A172 (cell line): ENCODE measurements around the gene SLC26A5. TPM values are rescaled to one million over a fixed set of nuclear protein-coding genes. Genes with fewer than 3 reads are reported as not detected.
"Not testable (repeated sequence)": the region's sequence is repeated elsewhere in the genome, so short reads cannot be mapped to it uniquely, and the experiment has no call there.

Experiments
- DNase-seq: peaks from one replicate; pipeline ENCODE4 v3.0.0-alpha.2; 2015; ENCODE audit warnings: low spot score
- total RNA-seq: library from RNA; depleted of rRNA; stranded (reverse); fragments of >200 nt; shearing (Covaris generic); gene quantifications from 2 replicates; pipeline ENCODE4 v1.2.3, GENCODE V29; 2014; rRNA removed

The SLC26A5 gene
- not detected in 2 replicates for total RNA-seq

- no peak for DNase-seq
Measured at GRCh38 chr7:103446049-103446520, at the start of gene SLC26A5. SLC26A5 (minus strand) TSS chr7:103446207; CDS start chr7:103421514, 24,693 bp downstream.

GRCh38 chr7:103487419-103487818 is 41.4 kb upstream of the SLC26A5 start:
- no peak for DNase-seq

- DNase-seq, result not testable (repeated sequence)
Measured at GRCh38 chr7:103486873-103487272, 40.9 kb upstream of the SLC26A5 start.

- DNase-seq, result no peak
Measured at GRCh38 chr7:103480771-103481170, 34.8 kb upstream of the SLC26A5 start.

GRCh38 chr7:103474956-103475355 is 28.9 kb upstream of the SLC26A5 start:
- DNase-seq, result no peak

- DNase-seq, result no peak
Measured at GRCh38 chr7:103469095-103469948, 23.3 kb upstream of the SLC26A5 start.

GRCh38 chr7:103466814-103467213 is 20.8 kb upstream of the SLC26A5 start:
- DNase-seq, result no peak

- no peak for DNase-seq
Measured at GRCh38 chr7:103462358-103462757, 16.4 kb upstream of the SLC26A5 start.

GRCh38 chr7:103447073-103447960 is 1.3 kb upstream of the SLC26A5 start:
- DNase-seq, result peak; percentile 62

- no peak for DNase-seq
Measured at GRCh38 chr7:103445228-103446048, 569 bp downstream of the SLC26A5 start.

- DNase-seq, result no peak
Measured at GRCh38 chr7:103439661-103440060, 6.3 kb downstream of the SLC26A5 start.

GRCh38 chr7:103437623-103438022 is 8.4 kb downstream of the SLC26A5 start:
- DNase-seq, result no peak

- DNase-seq, result peak; percentile 21
Measured at GRCh38 chr7:103432712-103433111, 13.3 kb downstream of the SLC26A5 start.

- no peak for DNase-seq
Measured at GRCh38 chr7:103425177-103425576, 20.8 kb downstream of the SLC26A5 start.

GRCh38 chr7:103423467-103424179 is 22.4 kb downstream of the SLC26A5 start:
- DNase-seq, result no peak

- no peak for DNase-seq
Measured at GRCh38 chr7:103420857-103421384, 25.1 kb downstream of the SLC26A5 start.

GRCh38 chr7:103418241-103418640 is 27.8 kb downstream of the SLC26A5 start:
- DNase-seq, result no peak

GRCh38 chr7:103413407-103413806 is 32.6 kb downstream of the SLC26A5 start:
- no peak for DNase-seq

- no peak for DNase-seq
Measured at GRCh38 chr7:103412151-103412550, 33.9 kb downstream of the SLC26A5 start.

GRCh38 chr7:103405789-103406613 is 40.0 kb downstream of the SLC26A5 start:
- not testable (repeated sequence) for DNase-seq
